ENCODE measurements around the gene RABGAP1L. TPM values are rescaled to one million over a fixed set of nuclear protein-coding genes. Genes with fewer than 3 reads are reported as not detected.

Gene RABGAP1L
- total RNA-seq, 2 experiments from 2014 or later = 98.1 to 158 TPM

- no peaks in the 10 kb centered on the region for H3K9me2 ChIP-seq (ENCODE audit: insufficient read depth, low read length)
- BruUV-seq (replicated peaks) = no TSS peak
- no peaks in the 10 kb centered on the region for H3K4me1 ChIP-seq (ENCODE audit: insufficient read depth, low read length, poor library complexity, severe bottlenecking)
- H3K36me3 ChIP-seq (ENCODE audit: insufficient read depth, low read length) = peaks cover 20% of the 10 kb centered on the region
- CTCF ChIA-PET (ENCODE audit: unreplicated experiment) = no interaction called here
- H2AFZ ChIP-seq (ENCODE audit: low read length) = no peak overlapping the region
- no peaks in the 10 kb centered on the region for H4K20me1 ChIP-seq (ENCODE audit: insufficient read depth, low read length)
- DNase-seq (ENCODE audit: low spot score) = no peak
- TF ChIP-seq CTCF (conservative IDR thresholded peaks at IDR 0.05; ENCODE audit: low read length) = no peak
- TF ChIP-seq EZH2phosphoT487 (IDR thresholded peaks at IDR 0.05; ENCODE audit: borderline replicate concordance, low read depth, low read length) = no peak
- H3K9me3 ChIP-seq (ENCODE audit: low read length) = peaks cover 35% of the 10 kb centered on the region
- no peak overlapping the region for H3K4me3 ChIP-seq (ENCODE audit: low read depth, low read length, poor library complexity, severe bottlenecking)
- H3K27ac ChIP-seq (ENCODE audit: low read depth, low read length, poor library complexity, severe bottlenecking) = no peak overlapping the region
- intact Hi-C loops (cut with micrococcal nuclease; ENCODE audit: unreplicated experiment) = no loop called here
- no peak overlapping the region for H3K4me2 ChIP-seq (ENCODE audit: low read length)
- H3K79me2 ChIP-seq (ENCODE audit: insufficient read depth, low read depth, low read length) = peaks cover 49% of the 10 kb centered on the region; the same call in 1 of the 2 replicates
- POLR2A ChIA-PET = interaction anchor here (0.6 to 1.5 kb wide), 6 partner anchors 21 to 674 kb away, joined by 3 to 8 read pairs (median 4); no protein-coding TSS in a partner anchor
These were observed 45.5 kb downstream of the RABGAP1L start for GRCh38 chr1:174204697-174205308.

DNA sequence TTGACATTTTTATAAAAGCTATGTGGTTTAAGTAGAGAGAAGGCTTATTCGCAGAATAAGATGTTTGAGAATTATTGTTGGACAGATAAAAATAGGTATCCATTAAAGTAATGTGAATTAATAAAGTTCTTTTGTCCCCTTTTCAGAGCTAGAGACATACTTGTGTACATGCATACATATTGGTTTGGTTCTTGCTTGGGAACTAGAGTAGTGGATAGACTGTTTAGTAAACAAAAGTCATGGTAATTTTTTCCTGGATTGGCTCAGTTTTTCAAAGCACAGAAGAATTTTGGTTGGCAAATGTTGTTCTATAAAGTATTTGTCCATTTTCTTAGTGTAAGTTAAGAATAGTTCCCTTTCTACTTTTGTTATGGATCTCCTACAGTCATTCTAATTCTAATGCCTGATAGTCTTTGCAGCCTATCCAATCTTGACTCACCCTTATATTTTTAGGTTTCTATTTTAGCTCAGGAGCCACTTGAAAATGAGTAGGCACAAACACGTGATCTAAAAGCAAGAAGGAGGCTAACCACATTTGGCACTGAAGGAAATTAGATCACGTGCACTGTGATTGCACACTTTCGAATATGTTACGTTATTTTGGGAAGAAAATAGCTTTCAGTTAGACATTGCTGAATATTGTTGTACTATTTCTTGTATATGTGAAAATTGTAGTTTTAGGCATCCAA lies 47.0 kb downstream of the RABGAP1L start:
- CTCF ChIA-PET (ENCODE audit: unreplicated experiment) = no interaction called here
- BruUV-seq (replicated peaks) = no TSS peak
- no peak overlapping the region for H3K4me3 ChIP-seq (ENCODE audit: low read depth, low read length, poor library complexity, severe bottlenecking)

More for the DNA sequence above, 47.0 kb downstream of the RABGAP1L start:
- H2AFZ ChIP-seq (ENCODE audit: low read length) = no peak overlapping the region
- H3K9me2 ChIP-seq (ENCODE audit: insufficient read depth, low read length) = no peaks in the 10 kb centered on the region
- no peaks in the 10 kb centered on the region for H3K4me1 ChIP-seq (ENCODE audit: insufficient read depth, low read length, poor library complexity, severe bottlenecking)
- H3K36me3 ChIP-seq (ENCODE audit: insufficient read depth, low read length) = peaks cover 5% of the 10 kb centered on the region
- peaks cover 45% of the 10 kb centered on the region for H3K9me3 ChIP-seq (ENCODE audit: low read length)
- H4K20me1 ChIP-seq (ENCODE audit: insufficient read depth, low read length) = no peaks in the 10 kb centered on the region
- no peak overlapping the region for H3K27ac ChIP-seq (ENCODE audit: low read depth, low read length, poor library complexity, severe bottlenecking)
- DNase-seq (ENCODE audit: low spot score) = no peak
- POLR2A ChIA-PET = interaction anchor here (0.6 to 2.0 kb wide), 16 partner anchors 10 to 737 kb away, joined by 3 to 14 read pairs (median 4); no protein-coding TSS in a partner anchor
- TF ChIP-seq EZH2phosphoT487 (IDR thresholded peaks at IDR 0.05; ENCODE audit: borderline replicate concordance, low read depth, low read length) (no peak), CTCF (conservative IDR thresholded peaks at IDR 0.05; ENCODE audit: low read length) (no peak)
- H3K79me2 ChIP-seq (ENCODE audit: insufficient read depth, low read depth, low read length) = peaks cover 39% of the 10 kb centered on the region; the same call in 1 of the 2 replicates
- intact Hi-C loops (cut with micrococcal nuclease; ENCODE audit: unreplicated experiment) = no loop called here
- no peak overlapping the region for H3K4me2 ChIP-seq (ENCODE audit: low read length)

Measured in OCI-LY7 (cell line).